ENCODE measurements around the gene PER3. TPM values are rescaled to one million over a fixed set of nuclear protein-coding genes. Genes with fewer than 3 reads are reported as not detected.

PER3 gene
- total RNA-seq, 1 donor from 2014 or later = 11.5 TPM

DNA sequence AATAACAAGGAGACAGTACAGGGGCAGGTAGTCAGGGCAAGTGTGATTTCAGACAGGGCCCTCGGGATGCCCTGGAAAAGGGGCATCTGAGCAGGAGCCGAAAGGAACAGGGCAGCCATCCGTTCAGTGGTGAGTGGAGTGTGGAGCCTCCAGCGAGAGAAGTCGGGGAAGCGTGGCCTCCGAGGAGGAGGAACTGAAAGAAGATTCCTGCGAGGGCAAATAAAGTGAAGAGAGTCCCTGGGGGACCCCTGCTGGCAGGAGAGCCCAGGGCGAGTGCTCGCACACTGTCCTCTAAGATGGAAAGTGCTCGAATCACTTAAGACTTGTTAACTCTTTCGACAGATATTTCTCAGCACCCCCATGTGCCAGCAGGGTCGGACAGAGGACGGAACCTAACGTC is 72.3 kb downstream of the PER3 start:
- Mint-ChIP-seq H3K4me1 (peaks cover 13% of the 10 kb centered on the region), H3K27me3 (ENCODE audit: low read depth) (peaks cover 9% of the 10 kb centered on the region), H3K36me3 (no peaks in the 10 kb centered on the region), H3K4me3 (no peak overlapping the region), H3K27ac (no peak overlapping the region), H3K9me3 (no peaks in the 10 kb centered on the region)
- TF ChIP-seq CTCF (IDR thresholded peaks at IDR 0.05; ENCODE audit: unreplicated experiment) = no peak
- no peak for DNase-seq (ENCODE audit: low spot score in 2 of 2, unreplicated experiment in 2 of 2)

DNA sequence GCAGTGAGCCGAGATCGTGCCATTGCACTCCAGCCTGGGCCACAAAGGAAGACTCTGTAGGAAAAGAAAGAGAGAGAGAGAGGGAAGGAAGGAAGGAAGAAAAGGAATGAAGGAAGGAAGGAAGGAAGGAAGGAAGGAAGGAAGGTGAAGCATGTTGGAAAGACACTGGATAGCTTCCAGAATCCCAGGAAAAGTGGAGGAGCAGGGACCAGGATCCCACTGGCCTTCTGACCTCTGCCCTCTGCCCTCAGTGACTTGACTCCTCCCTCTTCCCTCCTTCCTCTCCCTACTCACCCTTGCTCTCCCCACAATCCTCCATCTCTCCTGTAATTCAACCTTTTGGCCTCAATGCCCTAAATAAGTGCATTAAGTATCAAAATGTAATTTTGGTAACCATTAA is 72.9 kb downstream of the PER3 start:
- peaks cover 7% of the 10 kb centered on the region for H3K27me3 Mint-ChIP-seq (ENCODE audit: low read depth)
- DNase-seq (ENCODE audit: low spot score in 2 of 2, unreplicated experiment in 2 of 2) = no peak
- no peak overlapping the region for H3K27ac Mint-ChIP-seq
- no peaks in the 10 kb centered on the region for H3K36me3 Mint-ChIP-seq
- H3K4me3 Mint-ChIP-seq = no peak overlapping the region
- TF ChIP-seq CTCF (IDR thresholded peaks at IDR 0.05; ENCODE audit: unreplicated experiment) = no peak
- no peaks in the 10 kb centered on the region for H3K9me3 Mint-ChIP-seq
- peaks cover 12% of the 10 kb centered on the region for H3K4me1 Mint-ChIP-seq

DNA sequence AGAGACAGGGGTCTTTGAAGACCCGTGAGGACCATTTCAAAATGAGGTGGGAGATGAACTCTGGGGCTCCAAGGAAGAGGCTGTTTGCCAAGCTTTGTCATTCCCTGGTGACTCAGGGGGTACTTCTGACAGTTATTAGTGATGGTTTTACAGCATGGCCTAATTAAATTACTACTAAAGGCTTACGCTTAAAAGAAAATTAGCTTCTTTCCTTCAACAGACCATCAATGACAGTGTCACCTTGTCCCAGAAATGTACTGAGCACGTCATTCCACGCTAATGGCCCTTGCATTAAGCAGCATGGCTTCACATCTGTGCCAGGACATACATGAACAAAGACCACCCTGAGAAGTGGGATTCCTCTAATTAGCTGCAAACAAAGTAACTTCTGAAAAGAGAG is 73.9 kb downstream of the PER3 start:
- peaks cover 7% of the 10 kb centered on the region for H3K27me3 Mint-ChIP-seq (ENCODE audit: low read depth)
- DNase-seq (ENCODE audit: low spot score in 2 of 2, unreplicated experiment in 2 of 2) = no peak
- H3K36me3 Mint-ChIP-seq = no peaks in the 10 kb centered on the region
- H3K4me3 Mint-ChIP-seq = no peak overlapping the region
- TF ChIP-seq CTCF (IDR thresholded peaks at IDR 0.05; ENCODE audit: unreplicated experiment) = no peak
- H3K27ac Mint-ChIP-seq = no peak overlapping the region
- peaks cover 7% of the 10 kb centered on the region for H3K4me1 Mint-ChIP-seq
- no peaks in the 10 kb centered on the region for H3K9me3 Mint-ChIP-seq

- Mint-ChIP-seq H3K27me3 (ENCODE audit: low read depth) (peaks cover 7% of the 10 kb centered on the region), H3K27ac (no peak overlapping the region), H3K36me3 (no peaks in the 10 kb centered on the region), H3K4me3 (no peak overlapping the region), H3K9me3 (no peaks in the 10 kb centered on the region), H3K4me1 (no peaks in the 10 kb centered on the region)
- no peak for TF ChIP-seq CTCF (IDR thresholded peaks at IDR 0.05; ENCODE audit: unreplicated experiment)
- no peak for DNase-seq (ENCODE audit: low spot score in 2 of 2, unreplicated experiment in 2 of 2)
These were observed 75.3 kb downstream of the PER3 start for GRCh38 chr1:7859406-7859805.

GRCh38 chr1:7860130-7860529 is 76.0 kb downstream of the PER3 start:
- Mint-ChIP-seq H3K36me3 (no peaks in the 10 kb centered on the region), H3K4me1 (no peaks in the 10 kb centered on the region), H3K27me3 (ENCODE audit: low read depth) (peaks cover 7% of the 10 kb centered on the region), H3K4me3 (no peak overlapping the region), H3K27ac (no peak overlapping the region), H3K9me3 (no peaks in the 10 kb centered on the region)
- no peak for TF ChIP-seq CTCF (IDR thresholded peaks at IDR 0.05; ENCODE audit: unreplicated experiment)
- DNase-seq (ENCODE audit: low spot score in 2 of 2, unreplicated experiment in 2 of 2) = no peak

DNA sequence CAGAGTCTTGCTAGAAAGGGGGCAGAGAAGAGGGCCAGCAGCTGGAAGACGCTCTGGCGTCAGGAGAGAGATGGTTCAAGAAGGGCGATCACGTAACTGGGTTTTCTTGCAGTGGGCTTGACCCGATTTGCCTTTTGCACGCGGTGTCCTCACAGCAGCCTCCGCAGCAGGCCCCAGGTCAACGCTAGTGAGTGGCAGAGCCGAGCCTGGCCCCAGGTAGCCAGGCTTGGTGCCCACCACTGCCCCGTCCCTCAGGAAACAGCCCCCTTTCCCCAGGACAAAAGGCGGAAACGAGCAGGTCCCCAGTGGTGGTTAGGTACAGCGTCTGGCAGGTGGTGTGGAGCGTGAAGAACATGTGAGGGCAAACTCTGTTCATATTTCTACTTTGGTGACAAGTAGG is 77.4 kb downstream of the PER3 start:
- no peak for TF ChIP-seq CTCF (IDR thresholded peaks at IDR 0.05; ENCODE audit: unreplicated experiment)

More for the DNA sequence above, 77.4 kb downstream of the PER3 start:
- no peaks in the 10 kb centered on the region for H3K36me3 Mint-ChIP-seq
- no peak for DNase-seq (ENCODE audit: low spot score in 2 of 2, unreplicated experiment in 2 of 2)
- no peaks in the 10 kb centered on the region for H3K4me1 Mint-ChIP-seq
- no peaks in the 10 kb centered on the region for H3K9me3 Mint-ChIP-seq
- no peak overlapping the region for H3K4me3 Mint-ChIP-seq
- H3K27ac Mint-ChIP-seq = no peak overlapping the region
- H3K27me3 Mint-ChIP-seq (ENCODE audit: low read depth) = peaks cover 3% of the 10 kb centered on the region
